ENCODE results near the gene ADGRE1. TPM values are rescaled to one million over a fixed set of nuclear protein-coding genes. Genes with fewer than 3 reads are reported as not detected.

Gene ADGRE1
- polyA plus RNA-seq, 1 donor from 2014 or later, result not detected

- H3K4me2 ChIP-seq (ENCODE audit: low read length), result no peak overlapping the region
- no peaks in the 10 kb centered on the region for H3K79me2 ChIP-seq (replicated peaks; ENCODE audit: insufficient read depth, low read length)
- H3K9me3 ChIP-seq (ENCODE audit: low read length), result no peaks in the 10 kb centered on the region
- H3F3A ChIP-seq (ENCODE audit: insufficient read depth, low read length, poor library complexity, severe bottlenecking), result no peaks in the 10 kb centered on the region
- H3K27me3 ChIP-seq (ENCODE audit: insufficient read depth, low read depth, low read length), result no peaks in the 10 kb centered on the region
- H3K27ac ChIP-seq (ENCODE audit: low read length), result no peak overlapping the region
- no peaks in the 10 kb centered on the region for H4K20me1 ChIP-seq (ENCODE audit: insufficient read depth)
- no peak overlapping the region for H3K9ac ChIP-seq (ENCODE audit: low read length)
- TF ChIP-seq MXI1 (conservative IDR thresholded peaks at IDR 0.05; ENCODE audit: poor library complexity, severe bottlenecking), result no peak
- peak; percentile 78 for TF ChIP-seq RAD21 (conservative IDR thresholded peaks at IDR 0.05)
- TF ChIP-seq SMC3 (conservative IDR thresholded peaks at IDR 0.05; ENCODE audit: poor library complexity), result peak; percentile 79
- TF ChIP-seq CTCF (IDR thresholded peaks at IDR 0.05; ENCODE audit: poor library complexity, severe bottlenecking), result peak; percentile 78
- no peaks in the 10 kb centered on the region for H3K9me2 ChIP-seq (ENCODE audit: insufficient read depth, low read length)
- H3K36me3 ChIP-seq (ENCODE audit: insufficient read depth, low read length), result no peaks in the 10 kb centered on the region
- no peak overlapping the region for H2AFZ ChIP-seq (ENCODE audit: low read depth, low read length)
- no peak overlapping the region for H3K4me3 ChIP-seq (ENCODE audit: low read length)
Measured at GRCh38 chr19:6862673-6863078, 24.7 kb upstream of the ADGRE1 start.

DNA sequence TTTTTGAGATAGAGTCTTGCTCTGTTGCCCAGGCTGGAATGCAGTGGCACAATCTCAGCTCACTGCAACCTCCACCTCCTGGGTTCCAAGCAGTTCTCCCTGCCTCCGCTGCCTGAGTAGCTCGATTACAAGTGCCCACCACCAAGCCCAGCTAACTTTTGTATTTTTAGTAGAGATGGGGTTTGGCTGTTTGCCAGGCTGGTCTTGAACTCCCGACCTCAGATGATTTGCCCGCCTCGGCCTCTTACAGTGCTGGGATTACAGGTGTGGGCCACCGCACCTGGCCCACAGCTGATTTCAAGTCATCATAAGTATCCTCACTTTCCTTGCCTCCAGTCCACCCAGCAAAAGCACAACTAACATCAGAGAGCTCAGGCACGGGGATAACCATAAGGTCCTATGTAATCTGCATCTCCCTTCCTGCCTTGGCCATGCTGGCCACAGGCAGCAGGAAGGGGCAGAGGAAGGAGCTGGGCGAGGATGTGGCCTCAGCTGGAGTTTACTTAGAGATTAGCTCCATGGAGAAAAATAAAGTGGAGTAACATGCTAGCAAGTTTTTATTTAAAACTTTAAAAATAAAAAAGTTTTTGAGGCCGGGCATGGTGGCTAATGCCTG lies 22.9 kb upstream of the ADGRE1 start:
- H3K9ac ChIP-seq (ENCODE audit: low read length), result no peak overlapping the region
- no peaks in the 10 kb centered on the region for H3K9me2 ChIP-seq (ENCODE audit: insufficient read depth, low read length)
- H3K27ac ChIP-seq (ENCODE audit: low read length), result no peak overlapping the region
- H3K4me3 ChIP-seq (ENCODE audit: low read length), result no peak overlapping the region
- H3K9me3 ChIP-seq (ENCODE audit: low read length), result no peaks in the 10 kb centered on the region
- H3K36me3 ChIP-seq (ENCODE audit: insufficient read depth, low read length), result no peaks in the 10 kb centered on the region
- H3K4me2 ChIP-seq (ENCODE audit: low read length), result no peak overlapping the region
- no peaks in the 10 kb centered on the region for H3K27me3 ChIP-seq (ENCODE audit: insufficient read depth, low read depth, low read length)
- no peak for TF ChIP-seq RAD21 (conservative IDR thresholded peaks at IDR 0.05)
- no peak for TF ChIP-seq SMC3 (conservative IDR thresholded peaks at IDR 0.05; ENCODE audit: poor library complexity)
- TF ChIP-seq EZH2 (IDR thresholded peaks at IDR 0.05; ENCODE audit: borderline replicate concordance, insufficient read depth, low read length, poor library complexity, severe bottlenecking), result no peak
- no peak for TF ChIP-seq MXI1 (conservative IDR thresholded peaks at IDR 0.05; ENCODE audit: poor library complexity, severe bottlenecking)
- no peak for TF ChIP-seq REST (IDR thresholded peaks at IDR 0.05; ENCODE audit: borderline replicate concordance)
- no peak for TF ChIP-seq CTCF (IDR thresholded peaks at IDR 0.05; ENCODE audit: poor library complexity, severe bottlenecking)
- no peak for TF ChIP-seq POLR2AphosphoS5 (IDR thresholded peaks at IDR 0.05)
- TF ChIP-seq TAF1 (IDR thresholded peaks at IDR 0.05; ENCODE audit: low read depth), result no peak
- no peak for TF ChIP-seq EP300 (conservative IDR thresholded peaks at IDR 0.05; ENCODE audit: poor library complexity, severe bottlenecking)
- H4K20me1 ChIP-seq (ENCODE audit: insufficient read depth), result no peaks in the 10 kb centered on the region
- H2AFZ ChIP-seq (ENCODE audit: low read depth, low read length), result no peak overlapping the region
- no peaks in the 10 kb centered on the region for H3K79me2 ChIP-seq (replicated peaks; ENCODE audit: insufficient read depth, low read length)
- no peaks in the 10 kb centered on the region for H3F3A ChIP-seq (ENCODE audit: insufficient read depth, low read length, poor library complexity, severe bottlenecking)
